Posterior vena cava (tissue), 2 donors: ENCODE measurements around the gene DUOX2. TPM values are rescaled to one million over a fixed set of nuclear protein-coding genes. Genes with fewer than 3 reads are reported as not detected.

ENCODE experiments used
- DNase-seq: peaks from one replicate; pipeline ENCODE4 v3.0.0-alpha.2; 2020; ENCODE audit warnings: low spot score
- intact Hi-C, 2 donors: fragments of 100-400 bp; cut with DNase I; formaldehyde crosslinking; loops; one replicate each; pipeline versions ENCODE4 v1.14.1 to v1.14.2; 2022 to 2023
- total RNA-seq, 2 donors: library from RNA; stranded (reverse); fragmentation: NEBNext Ultra II Directional; extraction: Animal tissue kit (Norgen Biotek cat#: 25700); gene quantifications; one replicate each; pipeline ENCODE4 v1.2.1, GENCODE V29; 2021
- donor health status: DM: yes; HTN: yes; CAD: no.
- donor health status: DM: yes; HTN: yes; CAD: no.

DUOX2 gene
- total RNA-seq, 2 donors from 2014 or later = 0.57 to 2.7 TPM

DNA sequence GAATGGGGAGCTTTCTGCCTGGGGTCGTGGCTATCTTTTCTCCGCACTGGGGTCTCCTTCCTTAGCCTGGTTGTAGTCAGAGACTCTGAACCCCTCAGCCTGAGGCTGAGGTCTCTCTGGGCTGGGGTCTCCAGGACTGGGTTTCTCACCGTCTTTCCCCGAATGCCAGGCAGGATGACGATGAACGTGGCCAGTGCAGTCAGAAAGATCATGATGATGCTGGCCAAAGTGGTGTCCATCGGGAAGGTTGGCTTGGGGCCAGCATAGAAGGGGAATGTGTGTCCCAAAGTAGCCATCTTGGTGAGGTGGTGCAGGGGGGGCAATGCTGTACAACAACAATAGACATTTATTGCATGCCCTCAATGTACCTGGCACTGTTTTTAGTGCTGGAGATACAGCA is 8.7 kb upstream of the DUOX2 start:
- DNase-seq = no peak
- intact Hi-C loops = no loop called here

DNA sequence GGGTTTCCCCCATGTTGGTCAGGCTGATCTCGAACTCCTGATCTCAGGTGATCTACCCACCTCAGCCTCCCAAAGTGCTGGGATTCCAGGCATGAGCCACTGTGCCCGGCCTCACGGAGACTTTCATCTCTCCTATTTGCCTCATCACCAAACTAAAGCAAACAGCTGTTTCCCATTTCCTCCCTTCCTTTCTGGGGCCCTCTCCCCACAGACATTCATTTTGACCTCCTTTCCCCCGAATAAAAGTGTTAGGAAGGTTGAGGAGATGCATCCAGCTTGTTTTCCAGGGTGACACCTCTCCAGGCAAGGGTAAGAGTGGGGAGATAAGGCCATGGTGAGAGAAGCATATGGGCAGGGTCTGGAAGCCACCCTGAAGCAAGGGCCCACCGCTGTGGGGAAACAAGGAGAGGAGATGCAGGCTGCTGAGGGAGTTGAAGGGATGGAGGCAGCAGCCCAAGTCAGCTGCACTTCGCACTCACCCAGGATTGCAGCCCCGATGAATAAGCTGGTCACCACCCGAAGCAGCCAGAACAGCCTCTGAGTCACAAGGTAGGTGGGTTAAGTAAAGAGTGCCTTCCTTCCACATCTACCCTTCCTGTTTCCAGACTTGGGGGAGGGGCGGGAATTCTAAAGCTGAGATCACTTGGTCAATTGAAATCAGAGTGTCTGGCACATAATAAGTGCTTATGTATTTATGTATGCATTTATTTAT is 7.9 kb upstream of the DUOX2 start:
- intact Hi-C loops = no loop called here
- DNase-seq = peak; percentile 50

DNA sequence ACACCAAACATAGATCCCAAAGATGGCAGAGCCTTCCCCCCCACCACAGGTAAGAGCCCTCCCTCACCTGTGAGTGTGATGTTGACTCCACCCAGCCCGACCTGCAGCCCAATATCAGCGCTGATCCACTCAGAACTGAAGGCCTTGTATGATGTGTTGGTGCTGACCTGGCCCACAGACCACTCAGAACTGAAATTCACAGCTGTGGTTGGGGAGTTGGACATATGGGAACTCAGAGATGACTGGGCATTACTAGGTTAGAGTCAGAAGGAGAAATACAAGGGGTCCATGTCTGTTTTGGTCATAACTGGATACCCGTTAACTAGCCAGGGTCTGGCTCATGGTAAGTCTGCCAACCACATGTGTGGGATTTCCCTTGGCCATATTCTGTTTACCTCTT is 7.0 kb upstream of the DUOX2 start:
- intact Hi-C loops = no loop called here
- DNase-seq = peak; percentile 46

DNA sequence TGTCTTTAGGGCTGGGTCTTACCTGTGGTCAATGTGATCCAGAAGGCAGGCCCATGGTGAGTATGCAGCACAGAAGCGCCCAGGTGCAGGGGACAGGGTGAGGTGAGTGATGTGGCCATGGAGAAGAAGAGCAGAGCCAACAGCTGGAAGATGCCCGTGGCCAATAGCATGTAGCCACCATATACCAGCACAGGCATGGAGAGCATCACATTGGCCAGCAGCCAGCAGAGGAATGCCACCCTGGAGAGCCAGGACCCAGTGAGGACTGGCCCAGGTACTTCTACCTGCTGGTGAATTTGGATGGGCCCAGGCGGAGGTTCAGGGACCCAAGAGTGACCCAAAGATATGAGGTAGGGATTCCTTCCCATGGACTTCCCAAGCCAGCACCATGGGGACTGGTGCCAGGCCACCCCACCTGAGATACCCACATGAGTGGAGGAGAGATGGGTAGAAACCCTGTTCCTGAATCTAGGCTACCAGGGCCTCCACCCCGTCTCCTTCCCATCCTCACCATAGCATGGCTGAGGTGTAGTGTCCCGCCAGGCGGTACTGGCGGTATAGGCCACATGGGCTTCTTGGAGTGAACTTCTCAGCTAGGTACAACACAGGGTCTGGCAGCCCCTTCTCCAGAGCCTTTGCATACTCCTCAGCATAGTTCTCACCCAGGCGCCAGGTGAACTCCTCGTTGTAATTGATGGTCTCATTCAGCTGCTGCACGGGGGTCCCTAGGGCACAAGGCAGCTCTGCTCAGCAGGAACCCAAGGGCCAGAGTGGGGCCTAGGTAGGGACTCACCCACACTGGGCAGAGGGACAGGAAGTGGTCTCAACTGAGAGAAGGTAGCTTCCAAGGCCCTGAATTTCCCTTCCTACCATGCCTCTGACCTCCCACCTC is 6.4 kb upstream of the DUOX2 start:
- intact Hi-C loops = no loop called here
- DNase-seq = peak; percentile 48

DNA sequence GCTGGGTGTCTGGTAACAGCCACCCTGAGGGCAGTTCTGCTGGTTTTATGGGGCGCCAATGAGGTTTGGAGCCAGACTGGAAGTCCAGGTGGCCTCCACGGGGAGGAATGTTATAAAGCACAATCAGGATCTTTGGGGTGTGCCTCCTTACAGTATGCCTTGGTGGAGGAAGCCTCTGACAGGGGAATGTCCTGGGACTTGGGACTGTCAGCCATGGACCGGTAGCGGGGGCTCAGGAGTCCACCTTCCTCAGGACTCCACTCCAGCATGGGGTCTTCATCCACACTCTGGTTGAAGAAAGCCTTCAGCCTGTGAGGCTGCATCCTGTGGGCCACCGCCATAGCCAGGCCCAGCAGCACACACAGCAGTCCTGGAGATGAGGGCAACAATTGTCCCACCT is 5.0 kb upstream of the DUOX2 start:
- intact Hi-C loops = no loop called here

DNA sequence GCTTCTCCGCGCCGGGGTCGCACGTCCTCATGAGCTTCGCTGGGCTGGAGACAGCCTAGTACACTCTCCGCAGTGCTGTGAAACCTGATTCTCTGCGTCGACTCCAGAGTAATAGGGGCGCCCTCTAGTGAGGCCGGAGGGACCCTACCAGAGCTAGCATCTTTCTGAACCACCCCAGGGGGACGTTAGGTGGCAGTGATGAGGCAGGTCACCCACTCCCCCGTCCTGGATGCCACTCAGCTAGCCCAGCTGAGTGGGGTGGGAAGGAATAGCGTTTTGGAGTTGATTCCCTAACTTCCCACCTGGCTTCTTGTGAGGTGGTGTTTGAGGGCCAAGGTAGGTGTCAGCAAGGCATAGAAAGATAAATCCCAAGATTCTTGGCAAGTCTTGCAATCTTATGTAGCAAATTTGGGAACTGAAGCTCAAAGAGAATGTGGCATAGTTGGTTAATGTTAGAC is 4.2 kb upstream of the DUOX2 start:
- DNase-seq = peak; percentile 94
- intact Hi-C loops = no loop called here

More for the DNA sequence above, 5.0 kb upstream of the DUOX2 start:
- DNase-seq = peak; percentile 56

DNA sequence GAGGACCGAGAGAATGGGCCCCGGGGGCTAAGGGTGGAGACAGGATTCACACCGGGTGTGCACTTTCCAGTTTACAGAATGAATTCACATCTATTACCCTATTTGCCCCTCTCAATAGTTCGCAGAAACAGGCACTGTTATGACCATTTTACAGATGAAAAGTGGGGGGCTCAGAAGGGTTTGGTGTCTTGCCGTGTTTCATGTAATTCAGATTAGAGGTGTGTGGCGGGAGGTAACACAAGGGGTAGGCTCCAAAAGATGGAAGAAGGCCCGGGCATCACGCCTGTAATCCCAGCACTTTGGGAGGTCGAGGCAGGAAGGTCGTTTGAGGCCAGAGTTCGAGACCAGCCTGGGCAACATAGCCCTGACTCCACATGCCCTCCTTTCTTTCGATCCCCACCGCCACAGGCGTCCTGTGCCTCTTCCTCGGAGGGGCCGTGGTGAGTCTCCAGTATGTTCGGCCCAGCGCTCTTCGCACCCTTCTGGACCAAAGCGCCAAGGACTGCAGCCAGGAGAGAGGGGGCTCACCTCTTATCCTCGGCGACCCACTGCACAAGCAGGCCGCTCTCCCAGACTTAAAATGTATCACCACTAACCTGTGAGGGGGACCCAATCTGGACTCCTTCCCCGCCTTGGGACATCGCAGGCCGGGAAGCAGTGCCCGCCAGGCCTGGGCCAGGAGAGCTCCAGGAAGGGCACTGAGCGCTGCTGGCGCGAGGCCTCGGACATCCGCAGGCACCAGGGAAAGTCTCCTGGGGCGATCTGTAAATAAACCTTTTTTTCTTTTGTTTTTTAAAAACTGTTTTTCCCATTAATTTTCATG is 3.5 kb upstream of the DUOX2 start:
- intact Hi-C loops = no loop called here
- DNase-seq = peak; percentile 67

DNA sequence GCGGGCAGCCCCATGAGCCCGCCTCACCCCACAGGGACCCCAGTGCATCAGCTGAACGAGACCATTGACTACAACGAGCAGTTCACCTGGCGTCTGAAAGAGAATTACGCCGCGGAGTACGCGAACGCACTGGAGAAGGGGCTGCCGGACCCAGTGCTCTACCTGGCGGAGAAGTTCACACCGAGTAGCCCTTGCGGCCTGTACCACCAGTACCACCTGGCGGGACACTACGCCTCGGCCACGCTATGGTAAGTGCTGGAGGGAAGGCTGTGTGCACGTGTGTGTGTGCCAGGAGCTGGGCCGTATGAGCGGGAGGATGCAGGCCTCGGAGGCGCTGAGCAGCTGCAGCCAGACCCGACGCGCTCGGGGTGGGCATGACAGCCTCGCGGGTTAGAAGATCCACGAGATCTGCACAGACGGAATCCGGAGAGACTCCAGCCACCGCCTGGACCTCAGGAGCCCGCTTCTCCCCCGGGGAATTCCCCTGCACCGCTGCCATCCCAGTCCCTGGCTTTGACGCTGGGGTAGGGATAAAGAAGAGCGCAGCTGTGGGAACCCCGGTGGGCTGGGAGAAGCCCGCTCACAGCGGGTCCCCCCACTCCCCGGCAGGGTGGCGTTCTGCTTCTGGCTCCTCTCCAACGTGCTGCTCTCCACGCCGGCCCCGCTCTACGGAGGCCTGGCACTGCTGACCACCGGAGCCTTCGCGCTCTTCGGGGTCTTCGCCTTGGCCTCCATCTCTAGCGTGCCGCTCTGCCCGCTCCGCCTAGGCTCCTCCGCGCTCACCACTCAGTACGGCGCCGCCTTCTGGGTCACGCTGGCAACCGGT is 2.7 kb upstream of the DUOX2 start:
- intact Hi-C loops = no loop called here
- peak; percentile 70 for DNase-seq

DNA sequence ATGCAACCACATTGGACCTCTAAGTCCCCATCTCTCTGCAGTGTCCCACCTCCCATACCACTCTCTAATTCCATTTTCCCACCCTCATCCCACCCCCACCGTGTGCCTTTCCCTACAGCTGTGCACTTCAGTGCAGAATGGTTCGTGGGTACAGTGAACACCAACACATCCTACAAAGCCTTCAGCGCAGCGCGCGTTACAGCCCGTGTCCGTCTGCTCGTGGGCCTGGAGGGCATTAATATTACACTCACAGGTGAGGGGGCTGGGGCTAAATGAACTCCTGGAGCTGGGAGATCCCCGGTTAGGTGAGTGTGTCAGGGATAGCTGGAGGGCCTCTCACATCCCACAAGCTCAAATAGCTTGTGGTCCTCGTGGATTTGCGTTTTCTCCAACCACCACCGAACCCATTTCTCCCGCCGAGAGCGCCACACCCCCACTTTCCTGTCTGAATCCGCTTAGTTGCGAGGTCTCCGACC is 2.1 kb upstream of the DUOX2 start:
- intact Hi-C loops = no loop called here
- DNase-seq = peak; percentile 70

DNA sequence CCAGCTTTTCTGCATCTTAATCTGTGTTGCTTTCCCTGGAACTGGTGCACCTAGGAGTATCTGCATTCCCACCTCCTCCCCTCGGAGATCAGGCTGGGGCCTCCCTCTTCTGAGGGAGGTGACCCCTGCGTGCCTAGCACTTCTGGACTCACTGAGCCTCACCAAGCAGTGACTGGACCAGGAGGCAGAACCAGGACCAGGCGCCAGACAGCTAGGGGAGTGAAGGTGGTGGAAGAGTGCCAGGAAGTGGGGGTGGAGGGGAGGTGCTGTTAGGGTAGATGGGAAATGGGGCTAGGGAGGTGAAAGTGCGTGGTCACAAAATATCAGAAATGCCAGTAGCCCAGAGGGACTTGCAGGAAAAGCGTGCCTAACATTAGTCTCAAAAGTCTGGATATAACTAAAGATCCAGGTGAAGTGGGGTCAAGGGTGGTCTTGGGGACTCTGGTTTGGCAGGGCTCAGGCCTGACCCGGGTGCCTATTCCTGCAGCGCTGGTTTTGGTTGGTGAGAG is 1.4 kb upstream of the DUOX2 start:
- intact Hi-C loops = no loop called here
- peak; percentile 68 for DNase-seq

DNA sequence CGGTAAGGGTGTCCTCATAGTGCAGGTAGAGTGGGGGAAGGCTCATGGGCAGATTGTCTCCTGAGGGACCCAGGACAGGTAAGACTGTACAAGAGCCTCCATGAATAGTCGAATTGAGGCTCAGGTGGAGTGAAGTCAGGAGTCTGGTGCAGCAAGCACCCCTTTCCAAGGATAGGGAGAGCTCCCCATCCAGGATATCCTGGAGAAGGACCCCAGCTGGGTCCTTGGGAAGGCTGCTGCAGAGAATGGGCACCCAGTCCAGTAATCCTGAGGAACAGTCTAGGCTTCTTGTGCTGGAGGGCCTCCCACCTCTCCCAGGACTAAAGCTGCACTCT is 746 bp upstream of the DUOX2 start:
- intact Hi-C loops = no loop called here
- DNase-seq = no peak

DNA sequence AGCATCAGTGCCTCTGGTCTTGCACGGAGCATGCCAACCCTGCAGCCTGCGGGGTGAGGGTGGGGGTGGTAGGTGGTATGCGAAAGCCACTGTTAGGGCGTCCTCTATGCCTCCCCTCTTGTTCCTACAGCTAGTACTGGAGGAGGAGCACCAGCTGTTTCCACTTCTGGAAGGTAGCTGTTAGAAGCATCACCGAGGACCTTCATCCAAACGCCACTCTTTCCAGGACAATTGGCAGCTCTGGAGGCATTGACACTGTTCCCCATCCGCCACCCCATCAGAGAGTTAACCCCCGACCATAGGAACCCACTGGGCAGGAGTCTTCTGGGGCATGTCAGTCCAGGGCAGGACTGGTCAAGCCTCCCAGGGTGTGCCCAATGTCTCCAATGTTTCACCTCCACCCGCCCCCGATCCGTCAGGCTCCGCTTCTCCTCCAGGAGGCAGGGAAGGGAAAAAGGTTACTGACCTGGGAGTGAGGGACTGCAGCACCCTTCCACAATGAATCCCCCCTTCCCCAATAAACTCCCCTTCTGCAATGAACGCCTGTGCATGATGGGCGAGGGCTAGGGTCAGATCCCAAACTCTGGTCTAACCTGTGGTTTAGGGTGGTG is 487 bp downstream of the DUOX2 start:
- DNase-seq = no peak
- intact Hi-C loops = no loop called here

DNA sequence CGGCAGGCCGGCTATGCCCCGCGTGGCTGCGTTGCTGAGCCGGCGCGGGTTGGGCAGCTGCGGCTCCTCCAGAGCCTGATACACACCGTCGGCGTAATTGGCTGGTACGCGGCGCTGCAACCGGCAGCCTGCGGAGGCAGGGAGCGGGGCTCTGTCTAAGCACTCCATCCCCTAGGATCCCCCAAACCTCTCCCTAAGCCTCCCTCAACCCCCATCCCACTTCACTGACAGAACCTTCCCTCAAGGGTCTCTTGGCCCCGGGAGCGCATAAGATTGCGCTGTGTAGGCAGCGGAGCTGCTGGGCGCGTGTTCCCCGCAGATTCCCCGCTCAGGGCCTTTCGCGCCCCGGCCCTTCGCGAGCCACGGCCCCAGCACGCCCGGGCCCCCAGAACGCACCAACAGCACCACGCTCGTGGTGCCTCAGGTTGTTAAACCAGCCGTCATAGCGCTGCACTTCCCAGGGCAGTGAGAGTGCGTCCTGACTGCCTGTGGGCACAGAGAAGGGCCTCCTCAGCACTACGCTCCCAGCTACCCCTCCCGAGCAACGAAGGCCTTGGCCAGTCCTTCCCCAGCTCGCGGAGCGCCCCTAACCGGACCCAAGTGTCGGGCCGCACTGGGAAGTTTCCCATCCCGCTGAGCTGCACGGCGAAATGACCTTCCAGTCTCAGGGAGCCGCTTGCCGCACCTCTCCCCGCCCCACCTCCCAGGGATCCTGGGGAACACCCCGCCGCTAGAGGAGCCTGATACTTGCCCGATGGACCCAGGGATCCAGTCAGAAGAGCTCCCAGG is 1.2 kb downstream of the DUOX2 start:
- intact Hi-C loops = no loop called here
- peak; percentile 66 for DNase-seq

DNA sequence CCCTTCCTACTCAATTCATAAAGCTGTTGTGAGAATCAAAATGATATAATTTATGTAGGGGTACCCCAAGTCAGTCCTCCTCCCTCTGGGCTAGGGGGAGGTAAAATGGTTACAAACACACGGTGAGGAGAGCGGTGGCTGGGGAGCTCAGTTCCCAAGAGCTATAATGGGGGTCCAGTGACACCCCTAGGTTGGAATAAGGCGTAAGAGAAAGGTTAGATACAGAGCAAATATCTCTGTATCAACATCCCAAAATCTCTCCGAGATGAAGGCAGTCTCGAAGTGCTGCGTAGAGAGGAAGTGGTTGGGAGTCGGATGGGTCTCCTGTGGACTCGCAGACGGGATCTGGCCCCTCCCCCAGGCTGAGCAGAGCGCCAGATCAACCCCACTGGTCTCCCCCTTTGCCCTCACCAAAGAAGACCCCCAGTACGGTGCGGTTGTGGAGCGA is 1.8 kb downstream of the DUOX2 start:
- intact Hi-C loops = no loop called here
- DNase-seq = no peak

DNA sequence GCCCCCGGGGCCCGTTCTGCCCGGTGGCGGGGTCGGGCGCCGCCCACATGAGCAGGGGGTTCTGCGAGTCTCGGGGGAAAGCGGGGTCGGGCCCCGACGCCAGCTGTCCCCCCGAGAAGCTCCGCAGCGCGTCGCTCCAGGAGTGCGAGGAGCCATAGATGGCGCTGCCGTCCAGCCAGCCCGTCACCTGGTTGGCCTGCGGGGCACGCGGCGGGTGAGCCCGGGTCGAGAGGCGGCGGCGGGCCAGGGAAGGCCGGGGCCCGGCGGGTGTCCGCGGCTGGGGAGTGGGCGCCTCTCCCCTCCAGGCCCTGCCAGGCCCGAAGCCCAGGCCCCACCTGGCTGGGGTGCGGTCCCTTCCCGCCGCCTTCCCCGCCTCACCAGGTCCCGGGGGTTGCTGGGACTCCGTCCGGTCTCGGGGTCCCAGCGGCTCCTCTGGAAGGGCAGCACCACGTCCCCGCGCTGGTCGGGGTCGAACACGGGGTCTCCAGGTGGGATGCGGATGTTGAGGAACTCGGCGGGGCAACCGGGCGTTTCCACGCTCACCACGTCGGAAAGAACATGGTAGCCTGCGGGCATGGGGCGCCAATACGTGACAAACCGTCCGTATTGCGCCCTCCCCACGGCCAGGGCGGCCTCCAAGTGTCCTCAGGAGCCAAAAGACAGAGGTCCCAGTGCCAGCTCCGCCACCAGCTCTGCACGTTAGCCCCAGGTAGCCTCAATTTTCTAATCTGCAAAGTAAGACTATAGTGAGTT is 2.4 kb downstream of the DUOX2 start:
- intact Hi-C loops = no loop called here
- peak; percentile 70 for DNase-seq

DNA sequence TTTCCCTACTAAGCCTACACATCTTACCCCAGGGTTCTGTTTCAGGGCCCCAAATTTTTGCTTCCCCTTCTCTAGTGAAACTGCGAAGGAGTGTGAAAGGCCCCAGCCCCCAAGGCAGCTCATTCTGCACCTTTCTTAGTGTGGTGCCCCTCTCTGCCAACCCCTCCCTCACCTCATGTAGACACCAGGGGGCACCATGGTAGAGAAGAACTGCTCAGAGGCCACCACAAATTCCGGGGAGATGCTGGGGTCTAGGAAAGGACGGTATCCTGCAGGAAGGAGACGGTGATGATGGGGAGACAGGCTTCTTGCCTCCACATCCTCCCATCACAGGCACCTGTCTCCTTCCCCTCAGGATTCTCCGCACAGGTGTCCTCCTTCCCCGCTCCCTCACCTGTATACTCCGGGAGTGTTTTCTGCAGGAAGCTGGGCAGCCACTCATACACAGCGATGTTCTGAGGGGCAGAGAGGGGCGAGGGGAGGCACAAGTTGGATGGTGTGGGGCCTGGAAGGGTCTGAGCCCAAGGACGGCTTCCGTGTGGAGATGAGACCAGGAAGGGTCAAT is 3.6 kb downstream of the DUOX2 start:
- intact Hi-C loops = no loop called here
- no peak for DNase-seq
